22Rv1 (cell line): ENCODE data around the gene PCNX1.

Source experiments
- H3K27ac ChIP-seq: fragments of 450-650 bp; 2 replicates; pipeline ENCODE4 v1.5.1; 2017
- CTCF ChIP-seq: fragments of 450-650 bp; IDR thresholded peaks from 2 replicates; pipeline ENCODE4 v1.5.1; 2017; ENCODE audit warnings: mild to moderate bottlenecking
- ZFX ChIP-seq: fragments of 450-650 bp; IDR thresholded peaks from 2 replicates; pipeline ENCODE4 v1.6.1; 2017; ENCODE audit warnings: antibody characterized with exemption, borderline replicate concordance

The PCNX1 gene

GRCh38 chr14:71130491-71131179, 223.4 kb downstream of the PCNX1 start:
- no peak overlapping the region for H3K27ac ChIP-seq
- no peak for TF ChIP-seq CTCF
- TF ChIP-seq ZFX, result no peak

GRCh38 chr14:71133296-71133695, 226.0 kb downstream of the PCNX1 start:
- no peak for TF ChIP-seq CTCF
- TF ChIP-seq ZFX, result no peak
- H3K27ac ChIP-seq, result no peak overlapping the region

GRCh38 chr14:71135496-71135895, 228.2 kb downstream of the PCNX1 start:
- no peak overlapping the region for H3K27ac ChIP-seq
- TF ChIP-seq CTCF (no peak), ZFX (no peak)

- no peak overlapping the region for H3K27ac ChIP-seq
- TF ChIP-seq CTCF (no peak), ZFX (no peak)
Observed at GRCh38 chr14:71135911-71136310, 228.7 kb downstream of the PCNX1 start.

GRCh38 chr14:71136386-71137060, 229.3 kb downstream of the PCNX1 start:
- H3K27ac ChIP-seq, result no peak overlapping the region
- TF ChIP-seq CTCF (no peak), ZFX (no peak)

GRCh38 chr14:71137536-71138447, 230.5 kb downstream of the PCNX1 start:
- TF ChIP-seq CTCF (no peak), ZFX (no peak)
- no peak overlapping the region for H3K27ac ChIP-seq
